GM23338 (cell line): ENCODE results near the gene BNC2. TPM values are rescaled to one million over a fixed set of nuclear protein-coding genes. Genes with fewer than 3 reads are reported as not detected.

Source experiments
- ATAC-seq: fragments of 200-7000 bp; cut with Tn5 transposase; 3 replicates; pipeline ENCODE4 v1.9.1; 2020
- DNase-seq: peaks from one replicate; pipeline ENCODE4 v3.0.0-alpha.2; 2015; ENCODE audit warnings: low spot score
- H2AFZ ChIP-seq: fragments of 200-600 bp; sonication (generic); 2 replicates; pipeline ENCODE4 v1.8.0; 2016; ENCODE audit warnings: antibody characterized with exemption, mild to moderate bottlenecking, moderate library complexity
- H3F3A ChIP-seq: fragments of 200-600 bp; sonication (generic); replicated peaks from 2 replicates; pipeline ENCODE4 v1.8.0; 2017; ENCODE audit warnings: antibody characterized with exemption, mixed run types, low read depth
- H3K27ac ChIP-seq: fragments of 200-600 bp; sonication (generic); 2 replicates; pipeline ENCODE4 v1.6.1; 2016; ENCODE audit warnings: low read depth
- H3K27me3 ChIP-seq: fragments of 200-600 bp; sonication (generic); 2 replicates; pipeline ENCODE4 v1.8.0; 2016; ENCODE audit warnings: mild to moderate bottlenecking, mixed run types, moderate library complexity; ENCODE audit not compliant: insufficient read depth
- H3K36me3 ChIP-seq: fragments of 200-600 bp; sonication (generic); 2 replicates; pipeline ENCODE4 v1.8.0; 2016; ENCODE audit warnings: mild to moderate bottlenecking; ENCODE audit not compliant: insufficient read depth
- H3K4me1 ChIP-seq: fragments of 200-600 bp; sonication (generic); 2 replicates; pipeline ENCODE4 v1.8.0; 2016; ENCODE audit warnings: mild to moderate bottlenecking, moderate library complexity; ENCODE audit not compliant: insufficient read depth
- H3K4me2 ChIP-seq: fragments of 200-600 bp; sonication (generic); 2 replicates; pipeline ENCODE4 v1.7.1; 2017; ENCODE audit warnings: mixed run types
- H3K4me3 ChIP-seq: fragments of 200-600 bp; sonication (generic); 2 replicates; pipeline ENCODE4 v1.6.1; 2016; ENCODE audit warnings: mixed run types
- H3K79me2 ChIP-seq: fragments of 200-600 bp; sonication (generic); replicated peaks from 2 replicates; pipeline ENCODE4 v1.8.0; 2017; ENCODE audit warnings: mild to moderate bottlenecking; ENCODE audit not compliant: insufficient read depth
- H3K9me2 ChIP-seq: fragments of 200-600 bp; sonication (generic); 2 replicates; pipeline ENCODE4 v1.8.0; 2017; ENCODE audit not compliant: insufficient read depth
- H4K20me1 ChIP-seq: fragments of 200-600 bp; sonication (generic); replicated peaks from 2 replicates; pipeline ENCODE4 v1.8.0; 2017; ENCODE audit warnings: mild to moderate bottlenecking; ENCODE audit not compliant: insufficient read depth
- H3K27ac Mint-ChIP-seq: 2 replicates; pipeline ENCODE4 v1.8.0; 2020; ENCODE audit warnings: inconsistent platforms, mild to moderate bottlenecking, moderate library complexity, mixed read lengths
- H3K27me3 Mint-ChIP-seq: 3 replicates; pipeline ENCODE4 v1.8.0; 2022; ENCODE audit warnings: low read depth, mild to moderate bottlenecking, moderate library complexity, mixed read lengths, inconsistent platforms; ENCODE audit not compliant: insufficient read depth, poor library complexity
- H3K36me3 Mint-ChIP-seq: 3 replicates; pipeline ENCODE4 v1.8.0; 2021; ENCODE audit warnings: low read depth, mild to moderate bottlenecking, inconsistent platforms, moderate library complexity, mixed read lengths
- H3K4me1 Mint-ChIP-seq: 3 replicates; pipeline ENCODE4 v1.8.0; 2020; ENCODE audit warnings: mild to moderate bottlenecking, inconsistent platforms, mixed read lengths
- H3K4me3 Mint-ChIP-seq: 3 replicates; pipeline ENCODE4 v1.8.0; 2021; ENCODE audit warnings: moderate library complexity, mild to moderate bottlenecking, inconsistent platforms, mixed read lengths
- H3K9me3 Mint-ChIP-seq: 3 replicates; pipeline ENCODE4 v1.8.0; 2020; ENCODE audit warnings: moderate library complexity, mild to moderate bottlenecking, inconsistent platforms, mixed read lengths
- CREB1 ChIP-seq: fragments of 250-450 bp; sonication (Bioruptor Pico); IDR thresholded peaks from 2 replicates; pipeline ENCODE4 v1.5.0; 2020; ENCODE audit warnings: low read depth, mild to moderate bottlenecking, moderate library complexity
- EZH2 ChIP-seq: fragments of 200-600 bp; sonication (generic); IDR thresholded peaks from one replicate; pipeline ENCODE4 v1.8.0; 2017; ENCODE audit warnings: antibody characterized with exemption, mild to moderate bottlenecking, low read depth; ENCODE audit not compliant: unreplicated experiment
- EZH2phosphoT487 ChIP-seq: fragments of 200-600 bp; sonication (generic); IDR thresholded peaks from one replicate; pipeline ENCODE4 v1.8.1; 2018; ENCODE audit warnings: antibody characterized with exemption; ENCODE audit not compliant: unreplicated experiment
- JUNB ChIP-seq: IDR thresholded peaks from one replicate; pipeline ENCODE4 v1.6.1; 2016; ENCODE audit warnings: antibody characterized with exemption; ENCODE audit not compliant: unreplicated experiment
- NANOG ChIP-seq: IDR thresholded peaks from 2 replicates; pipeline ENCODE4 v1.6.1; 2016; ENCODE audit warnings: antibody characterized with exemption, borderline replicate concordance
- POLR2AphosphoS5 ChIP-seq: IDR thresholded peaks from 2 replicates; pipeline ENCODE4 v1.6.1; 2016; ENCODE audit warnings: antibody characterized with exemption, low read depth
- REST ChIP-seq: IDR thresholded peaks from one replicate; pipeline ENCODE4 v1.6.1; 2018; ENCODE audit warnings: antibody characterized with exemption; ENCODE audit not compliant: unreplicated experiment
- ZNF114 ChIP-seq: fragments of 250-450 bp; sonication (Bioruptor Pico); IDR thresholded peaks from 2 replicates; pipeline ENCODE4 v1.5.0; 2020; ENCODE audit warnings: mild to moderate bottlenecking, moderate library complexity
- ZNF331 ChIP-seq: fragments of 250-450 bp; sonication (Bioruptor Pico); IDR thresholded peaks from 2 replicates; pipeline ENCODE4 v1.5.0; 2020; ENCODE audit warnings: low read depth, mild to moderate bottlenecking, moderate library complexity
- polyA plus RNA-seq: library from polyadenylated mRNA; unstranded; fragments of >200 nt; fragmentation: Nextera tagmentation; extraction: Ambion mirVana; gene quantifications from 2 replicates; pipeline ENCODE4 v1.2.1, GENCODE V29; 2016
- total RNA-seq: library from RNA; depleted of rRNA; stranded (reverse); fragments of >200 nt; shearing (Covaris generic); gene quantifications from 2 replicates; pipeline ENCODE4 v1.2.3, GENCODE V29; 2014

The BNC2 gene
- total and polyA plus RNA-seq, 2 experiments from 2014 or later, result 12.7 to 13.2 TPM

- TF ChIP-seq REST, result no peak
- TF ChIP-seq NANOG, result no peak
These were observed 257.8 kb downstream of the BNC2 start (continued) for GRCh38 chr9:16612627-16613026.

DNA sequence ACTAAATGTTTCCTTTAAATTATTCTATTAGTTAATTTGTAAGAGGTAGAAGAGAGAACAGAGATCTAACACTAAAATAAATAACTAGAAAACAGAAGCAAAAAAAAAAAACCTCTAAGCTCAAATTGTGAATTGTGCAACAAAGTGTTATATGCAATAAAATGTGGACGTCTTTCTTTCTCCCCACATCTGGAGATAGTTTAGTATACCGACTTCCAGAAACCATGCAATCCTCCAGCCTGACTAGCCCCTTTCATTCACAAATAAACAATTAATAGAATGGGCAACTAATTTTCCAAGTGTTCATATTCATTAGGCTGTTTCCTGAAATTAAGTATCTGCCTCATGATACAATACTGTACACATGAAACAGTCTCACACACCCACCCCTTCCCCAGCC is 258.5 kb downstream of the BNC2 start:
- H3K4me3 ChIP-seq, result no peak overlapping the region
- no peaks in the 10 kb centered on the region for H4K20me1 ChIP-seq
- no peak overlapping the region for H3K4me3 Mint-ChIP-seq
- H3K9me2 ChIP-seq, result no peaks in the 10 kb centered on the region
- no peak overlapping the region for H2AFZ ChIP-seq
- H3K27me3 ChIP-seq, result no peaks in the 10 kb centered on the region
- H3K79me2 ChIP-seq, result peaks cover 15% of the 10 kb centered on the region
- H3K9me3 Mint-ChIP-seq, result no peaks in the 10 kb centered on the region
- H3K4me1 Mint-ChIP-seq, result peaks cover 53% of the 10 kb centered on the region
- H3K27ac Mint-ChIP-seq, result no peak overlapping the region
- no peaks in the 10 kb centered on the region for H3K36me3 Mint-ChIP-seq
- H3K36me3 ChIP-seq, result no peaks in the 10 kb centered on the region
- no peak overlapping the region for H3K4me2 ChIP-seq
- TF ChIP-seq EZH2, result no peak
- TF ChIP-seq EZH2phosphoT487, result no peak
- TF ChIP-seq POLR2AphosphoS5, result no peak
- no peak for TF ChIP-seq REST
- TF ChIP-seq ZNF114 (CRISPR knock-in tag), result no peak
- ATAC-seq (no peak), DNase-seq (no peak)
- H3K27me3 Mint-ChIP-seq, result peaks cover 6% of the 10 kb centered on the region
- peaks cover 53% of the 10 kb centered on the region for H3K4me1 ChIP-seq
- H3F3A ChIP-seq, result no peaks in the 10 kb centered on the region
- no peak overlapping the region for H3K27ac ChIP-seq

DNA sequence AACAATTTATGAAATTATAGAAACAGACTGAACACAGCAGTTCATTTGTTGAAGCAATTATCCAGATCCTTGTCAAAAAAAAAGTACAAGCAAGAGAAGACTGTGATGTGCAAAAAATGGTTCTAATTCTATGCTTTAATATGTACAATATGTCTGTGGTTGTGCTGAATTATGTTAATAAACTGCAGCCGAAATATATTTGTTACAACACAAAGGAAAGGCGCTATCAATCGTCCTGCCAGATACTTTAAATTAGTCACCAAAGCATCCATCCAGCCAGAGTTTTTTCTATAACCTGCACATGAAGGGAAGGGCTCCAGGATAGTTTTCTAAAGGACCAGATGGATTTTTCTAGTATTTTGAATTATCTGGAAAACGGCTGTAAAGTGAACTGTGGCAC is 259.5 kb downstream of the BNC2 start:
- Histone ChIP-seq H3K4me3 (no peak overlapping the region), H2AFZ (no peak overlapping the region), H3K4me2 (no peak overlapping the region), H4K20me1 (no peaks in the 10 kb centered on the region), H3K9me2 (no peaks in the 10 kb centered on the region), H3K4me1 (peaks cover 53% of the 10 kb centered on the region), H3F3A (no peaks in the 10 kb centered on the region), H3K27ac (no peak overlapping the region), H3K27me3 (no peaks in the 10 kb centered on the region), H3K36me3 (no peaks in the 10 kb centered on the region), H3K79me2 (peaks cover 15% of the 10 kb centered on the region)
- no peak overlapping the region for H3K4me3 Mint-ChIP-seq
- ATAC-seq (no peak), DNase-seq (no peak)
- peaks cover 4% of the 10 kb centered on the region for H3K27me3 Mint-ChIP-seq
- 0 out of 2 replicates have a peak overlapping the region, but pooled peaks have one; percentile 1 for H3K27ac Mint-ChIP-seq
- peaks cover 53% of the 10 kb centered on the region for H3K4me1 Mint-ChIP-seq
- no peaks in the 10 kb centered on the region for H3K9me3 Mint-ChIP-seq
- no peaks in the 10 kb centered on the region for H3K36me3 Mint-ChIP-seq
- TF ChIP-seq POLR2AphosphoS5 (no peak), EZH2phosphoT487 (no peak), ZNF331 (CRISPR knock-in tag) (no peak), CREB1 (CRISPR knock-in tag) (no peak), EZH2 (no peak), REST (no peak), JUNB (no peak), NANOG (no peak)
